Parathyroid adenoma (tissue), 2 donors: ENCODE data around the gene TRIM46.

Experiments used
- H2AFZ ChIP-seq: fragments of 300-600 bp; sonication (generic); one replicate; pipeline ENCODE4 v1.7.0; 2017; ENCODE audit warnings: antibody characterized with exemption, mild to moderate bottlenecking
- H3K27ac ChIP-seq: fragments of 300-600 bp; sonication (generic); one replicate; pipeline ENCODE4 v1.7.0; 2017
- H3K27me3 ChIP-seq: fragments of 300-600 bp; sonication (generic); one replicate; pipeline ENCODE4 v1.7.0; 2017; ENCODE audit warnings: low read length; ENCODE audit not compliant: control insufficient read depth, insufficient read depth
- H3K36me3 ChIP-seq: fragments of 300-600 bp; sonication (generic); one replicate; pipeline ENCODE4 v1.7.0; 2017; ENCODE audit warnings: low read length; ENCODE audit not compliant: control insufficient read depth, insufficient read depth
- H3K4me1 ChIP-seq: fragments of 300-600 bp; sonication (generic); one replicate; pipeline ENCODE4 v1.7.0; 2017; ENCODE audit warnings: control low read depth
- H3K4me2 ChIP-seq: fragments of 300-600 bp; sonication (generic); one replicate; pipeline ENCODE4 v1.7.0; 2017; ENCODE audit warnings: low read length
- H3K4me3 ChIP-seq: fragments of 300-600 bp; sonication (generic); one replicate; pipeline ENCODE4 v1.7.0; 2017; ENCODE audit warnings: low read depth, low read length
- H3K79me2 ChIP-seq: fragments of 300-600 bp; sonication (generic); one replicate; pipeline ENCODE4 v1.7.0; 2017; ENCODE audit warnings: control low read depth
- H3K9ac ChIP-seq: fragments of 300-600 bp; sonication (generic); one replicate; pipeline ENCODE4 v1.7.0; 2017; ENCODE audit warnings: mild to moderate bottlenecking
- H3K9me3 ChIP-seq: fragments of 300-600 bp; sonication (generic); one replicate; pipeline ENCODE4 v1.7.0; 2017; ENCODE audit warnings: low read length; ENCODE audit not compliant: control insufficient read depth
- CTCF ChIP-seq: fragments of 300-600 bp; sonication (generic); IDR thresholded peaks from one replicate; pipeline ENCODE4 v1.7.0; 2017; ENCODE audit warnings: antibody characterized with exemption, mild to moderate bottlenecking
- donor health status: primary hyperparathyroidism.

The TRIM46 gene

GRCh38 chr1:155205969-155206593 is 32.4 kb downstream of the TRIM46 start:
- no peak for TF ChIP-seq CTCF
- H3K36me3 ChIP-seq = no peaks in the 10 kb centered on the region
- no peak overlapping the region for H3K9ac ChIP-seq

DNA sequence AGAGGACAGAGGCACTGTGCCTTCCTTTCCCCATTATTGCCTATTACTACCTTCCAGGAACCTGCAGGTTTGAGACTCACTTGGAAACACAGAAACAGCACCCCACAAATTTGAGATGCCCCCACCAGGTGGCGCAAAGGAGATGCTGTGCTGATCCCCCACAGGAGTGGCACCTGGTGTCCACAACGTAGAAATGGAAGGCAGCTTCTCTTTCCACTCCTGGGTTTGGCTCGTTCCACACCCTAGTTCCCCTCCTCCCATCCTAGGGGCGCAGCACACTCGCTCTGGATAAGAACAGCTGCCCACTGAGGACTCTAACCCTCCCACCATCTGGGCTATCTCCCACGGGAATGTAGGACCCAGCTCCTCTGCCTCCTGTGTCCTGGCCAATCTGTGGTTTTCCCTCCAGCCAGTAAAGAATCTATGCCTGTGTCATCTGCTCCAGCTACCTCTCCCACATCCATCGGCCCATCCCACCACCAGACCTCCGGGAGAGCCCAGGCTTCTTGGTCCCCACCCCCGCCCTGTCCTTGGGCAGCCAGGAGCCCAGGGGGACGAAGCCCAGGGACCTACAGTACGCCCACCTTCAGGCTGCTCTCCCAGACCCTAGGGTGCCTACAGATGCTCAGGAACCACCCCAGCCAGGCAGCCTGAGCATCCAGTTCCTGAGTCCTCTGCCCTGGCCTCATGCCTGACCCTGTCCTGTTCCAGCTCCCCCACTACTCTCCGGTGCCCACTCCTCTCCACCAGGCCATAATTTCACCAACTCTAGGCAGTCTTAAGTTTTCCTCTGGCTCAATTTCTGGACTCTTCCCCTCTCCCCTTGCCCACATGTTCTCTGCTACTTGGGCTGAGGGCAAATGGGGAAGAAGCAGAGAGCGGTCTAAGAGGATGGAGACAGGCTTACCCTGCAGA is 33.5 kb downstream of the TRIM46 start:
- H3K9me3 ChIP-seq = no peaks in the 10 kb centered on the region
- H3K9ac ChIP-seq = no peak overlapping the region
- H3K4me1 ChIP-seq = peaks cover 4% of the 10 kb centered on the region
- H3K4me2 ChIP-seq = peak overlapping the region; percentile 39
- H3K4me3 ChIP-seq = peak overlapping the region; percentile 29
- H3K36me3 ChIP-seq = no peaks in the 10 kb centered on the region
- peak overlapping the region; percentile 99 for H3K27ac ChIP-seq
- no peaks in the 10 kb centered on the region for H3K27me3 ChIP-seq
- peak overlapping the region; percentile 62 for H2AFZ ChIP-seq
- peak; percentile 75 for TF ChIP-seq CTCF
- H3K79me2 ChIP-seq = no peaks in the 10 kb centered on the region

More at GRCh38 chr1:155205969-155206593, 32.4 kb downstream of the TRIM46 start:
- Histone ChIP-seq H3K4me3 (no peak overlapping the region), H3K27me3 (no peaks in the 10 kb centered on the region), H3K4me2 (no peak overlapping the region), H3K9me3 (no peaks in the 10 kb centered on the region), H2AFZ (no peak overlapping the region), H3K79me2 (no peaks in the 10 kb centered on the region), H3K4me1 (peaks cover 4% of the 10 kb centered on the region), H3K27ac (no peak overlapping the region)

DNA sequence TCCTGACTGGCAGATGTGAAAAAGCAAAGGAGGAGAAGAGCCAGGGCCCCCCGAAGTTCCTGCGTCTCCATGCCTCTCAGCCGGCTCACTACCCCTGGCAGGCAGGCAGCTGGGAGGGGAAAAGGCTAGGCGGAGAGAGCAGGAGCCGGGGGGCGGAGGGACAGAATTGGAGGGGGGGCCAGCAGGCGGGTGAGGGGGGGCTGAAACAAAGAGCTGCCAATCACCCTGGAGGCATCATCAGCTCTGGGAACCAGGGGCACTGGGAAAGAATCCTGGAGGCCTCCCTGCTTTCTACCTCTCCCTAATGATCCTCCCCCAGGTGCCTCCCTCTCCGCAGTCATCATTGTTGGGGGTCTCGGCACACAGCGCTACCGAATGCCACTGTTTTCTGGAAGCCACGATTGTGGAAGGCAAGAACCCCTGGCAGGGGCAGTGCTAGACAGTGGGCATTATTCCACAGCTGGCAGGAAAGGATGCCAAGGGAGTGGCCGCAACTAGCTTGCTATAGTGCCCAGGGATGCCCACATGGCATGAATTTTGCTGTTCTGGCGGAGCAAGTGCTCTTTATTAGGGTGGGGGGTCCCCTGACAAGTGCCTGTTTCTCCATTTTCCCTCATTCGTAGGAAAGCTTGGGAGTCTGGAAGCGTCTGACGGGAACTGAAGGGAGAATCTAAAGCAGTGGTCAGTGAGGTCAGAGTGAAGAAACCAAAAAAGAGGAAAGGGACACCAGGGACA is 34.3 kb downstream of the TRIM46 start, which contains the start of gene THBS3:
Gene THBS3, minus strand, starts transcription at position 92 of the 735 bp plus-strand sequence. Its CDS starts 21 bp downstream, at position 71.
- no peaks in the 10 kb centered on the region for H3K79me2 ChIP-seq
- peak within 1 kb of the TSS; percentile 69 for H3K4me2 ChIP-seq
- peak within 1 kb of the TSS; percentile 81 for H2AFZ ChIP-seq
- H3K9ac ChIP-seq = peak within 1 kb of the TSS; percentile 94
- TF ChIP-seq CTCF = no peak
- no peaks in the 10 kb centered on the region for H3K27me3 ChIP-seq
- H3K36me3 ChIP-seq = no peaks in the 10 kb centered on the region
- peak within 1 kb of the TSS; percentile 99 for H3K27ac ChIP-seq
- H3K9me3 ChIP-seq = no peaks in the 10 kb centered on the region
- peak within 1 kb of the TSS; percentile 77 for H3K4me3 ChIP-seq
- H3K4me1 ChIP-seq = peaks cover 4% of the 10 kb centered on the region

- Histone ChIP-seq H3K4me3 (peak within 1 kb of the TSS; percentile 77), H3K9me3 (no peaks in the 10 kb centered on the region), H3K4me1 (peaks cover 4% of the 10 kb centered on the region), H2AFZ (peak within 1 kb of the TSS; percentile 81), H3K27ac (peak within 1 kb of the TSS; percentile 99), H3K9ac (peak within 1 kb of the TSS; percentile 94), H3K36me3 (no peaks in the 10 kb centered on the region), H3K79me2 (no peaks in the 10 kb centered on the region), H3K27me3 (no peaks in the 10 kb centered on the region), H3K4me2 (peak within 1 kb of the TSS; percentile 69)
- no peak for TF ChIP-seq CTCF
These were observed 35.1 kb downstream of the TRIM46 start, which contains the start of gene MTX1 for GRCh38 chr1:155208541-155209311. TSS of gene MTX1 (plus strand) at chr1:155208695. CDS start at chr1:155208805, 110 bp downstream.
